ENCODE results near the gene C1QTNF6. TPM values are rescaled to one million over a fixed set of nuclear protein-coding genes. Genes with fewer than 3 reads are reported as not detected.

The C1QTNF6 gene
- polyA plus RNA-seq, 1 of the 3 experiments (the other 2 are of a cell fraction) = 47.7 TPM

- H3K79me2 ChIP-seq (ENCODE audit: insufficient read depth) = no peaks in the 10 kb centered on the region
- H2AFZ ChIP-seq (ENCODE audit: low read depth) = no peak overlapping the region
Measured at GRCh38 chr22:37155971-37156370, 32.1 kb downstream of the C1QTNF6 start.

DNA sequence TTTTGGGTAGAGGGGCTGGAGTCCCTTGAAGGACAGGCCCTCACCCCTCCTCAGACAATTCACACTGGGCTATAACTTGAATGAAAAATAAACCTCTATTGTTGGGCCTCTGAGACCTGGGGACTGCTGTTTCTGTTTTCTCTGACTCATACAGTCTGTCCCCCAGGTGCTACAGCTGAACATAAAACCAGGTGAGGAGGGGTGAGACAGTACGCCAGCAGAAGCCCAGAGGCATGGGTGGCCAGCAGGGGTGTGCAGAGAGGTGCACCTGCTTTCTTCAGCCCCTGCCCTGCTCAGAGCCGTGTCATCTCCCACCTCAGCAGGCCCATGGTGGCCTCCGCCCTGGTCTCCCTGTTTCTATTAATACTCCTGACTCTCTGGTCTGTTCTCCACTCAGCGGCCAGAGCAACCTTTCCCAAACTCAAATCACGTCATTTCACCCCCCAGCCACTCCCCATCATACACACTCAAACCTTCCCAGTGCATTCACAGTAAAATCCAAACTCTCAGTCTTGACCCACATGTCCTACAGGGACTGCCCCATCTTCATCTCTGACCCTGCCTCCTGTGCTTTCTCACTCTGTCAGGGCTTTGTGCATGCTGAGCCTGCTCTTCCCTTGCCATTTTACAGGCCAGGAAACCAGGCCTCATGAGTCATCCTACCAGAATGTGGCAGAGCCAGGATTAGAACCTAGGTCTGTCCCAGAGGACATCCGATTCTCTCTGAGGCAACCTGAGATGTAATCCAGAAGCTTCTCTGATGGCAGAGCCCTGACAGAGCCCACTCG, 32.9 kb downstream of the C1QTNF6 start:
- Histone ChIP-seq H3K27me3 (ENCODE audit: insufficient read depth) (no peaks in the 10 kb centered on the region), H3K9me3 (no peaks in the 10 kb centered on the region), H3K27ac (ENCODE audit: low read depth in 2 of 2, low read length in 1 of 2) (no peak overlapping the region), H3K4me3 (ENCODE audit: low read depth in 2 of 2, low read length in 1 of 2) (no peak overlapping the region), H3K4me2 (no peak overlapping the region), H3K79me2 (ENCODE audit: insufficient read depth) (no peaks in the 10 kb centered on the region), H2AFZ (ENCODE audit: low read depth) (no peak overlapping the region), H3F3A (replicated peaks; ENCODE audit: insufficient read depth) (no peaks in the 10 kb centered on the region), H3K4me1 (ENCODE audit: control insufficient read depth in 1 of 2, insufficient read depth in 2 of 2, low read depth in 1 of 2, low read length in 1 of 2) (no peaks in the 10 kb centered on the region), H4K20me1 (ENCODE audit: insufficient read depth) (no peaks in the 10 kb centered on the region), H3K9ac (no peak overlapping the region), H3K36me3 (replicated peaks in 1 of 2; ENCODE audit: control insufficient read depth in 1 of 2, insufficient read depth in 2 of 2, low read length in 1 of 2) (no peaks in the 10 kb centered on the region), H3K9me2 (no peaks in the 10 kb centered on the region)
- DNase-seq = no peak
- POLR2A ChIA-PET = interaction anchor here (0.6 kb wide), 1 partner anchor 69 kb away, joined by 3 read pairs; no protein-coding TSS in a partner anchor
- 80% methylated on average over 6 of the region's 7 CpGs for WGBS (ENCODE audit: low lambda C conversion rate)
- TF ChIP-seq MAX (IDR thresholded peaks at IDR 0.05; ENCODE audit: low read depth) (no peak), FOXJ3 (CRISPR knock-in tag; IDR thresholded peaks at IDR 0.05) (no peak), YY1 (IDR thresholded peaks at IDR 0.05; ENCODE audit: low read depth) (no peak), CTCF (IDR thresholded peaks at IDR 0.05) (no peak), JUND (IDR thresholded peaks at IDR 0.05) (no peak), RCOR1 (IDR thresholded peaks at IDR 0.05; ENCODE audit: low read length) (no peak), RXRA (IDR thresholded peaks at IDR 0.05; ENCODE audit: borderline replicate concordance, low read depth) (no peak), FOXM1 (IDR thresholded peaks at IDR 0.05; ENCODE audit: low read depth) (no peak), TEAD4 (IDR thresholded peaks at IDR 0.05; ENCODE audit: borderline replicate concordance, insufficient read depth) (no peak), SIN3A (IDR thresholded peaks at IDR 0.05; ENCODE audit: borderline replicate concordance, low read depth, low read length) (no peak), PBX3 (IDR thresholded peaks at IDR 0.05) (no peak), NRF1 (IDR thresholded peaks at IDR 0.05; ENCODE audit: low read depth, low read length) (no peak), SMC3 (IDR thresholded peaks at IDR 0.05; ENCODE audit: low read depth, low read length) (no peak)
- TF ChIP-seq, protein P1, sequence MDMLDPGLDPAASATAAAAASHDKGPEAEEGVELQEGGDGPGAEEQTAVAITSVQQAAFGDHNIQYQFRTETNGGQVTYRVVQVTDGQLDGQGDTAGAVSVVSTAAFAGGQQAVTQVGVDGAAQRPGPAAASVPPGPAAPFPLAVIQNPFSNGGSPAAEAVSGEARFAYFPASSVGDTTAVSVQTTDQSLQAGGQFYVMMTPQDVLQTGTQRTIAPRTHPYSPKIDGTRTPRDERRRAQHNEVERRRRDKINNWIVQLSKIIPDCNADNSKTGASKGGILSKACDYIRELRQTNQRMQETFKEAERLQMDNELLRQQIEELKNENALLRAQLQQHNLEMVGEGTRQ (IDR thresholded peaks at IDR 0.05; ENCODE audit: borderline replicate concordance, low read depth, low read length) = no peak
- TF ChIP-seq, protein P2, sequence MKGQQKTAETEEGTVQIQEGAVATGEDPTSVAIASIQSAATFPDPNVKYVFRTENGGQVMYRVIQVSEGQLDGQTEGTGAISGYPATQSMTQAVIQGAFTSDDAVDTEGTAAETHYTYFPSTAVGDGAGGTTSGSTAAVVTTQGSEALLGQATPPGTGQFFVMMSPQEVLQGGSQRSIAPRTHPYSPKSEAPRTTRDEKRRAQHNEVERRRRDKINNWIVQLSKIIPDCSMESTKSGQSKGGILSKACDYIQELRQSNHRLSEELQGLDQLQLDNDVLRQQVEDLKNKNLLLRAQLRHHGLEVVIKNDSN (IDR thresholded peaks at IDR 0.05; ENCODE audit: borderline replicate concordance, low read depth) = no peak
- CTCF ChIA-PET = no interaction called here

More at GRCh38 chr22:37155971-37156370, 32.1 kb downstream of the C1QTNF6 start:
- H3K27me3 ChIP-seq (ENCODE audit: insufficient read depth) = no peaks in the 10 kb centered on the region
- H3K4me1 ChIP-seq (ENCODE audit: control insufficient read depth in 1 of 2, insufficient read depth in 2 of 2, low read depth in 1 of 2, low read length in 1 of 2) = no peaks in the 10 kb centered on the region
- ChIA-PET CTCF (interaction anchor here (0.7 to 2.5 kb wide), 3 partner anchors 10 to 43 kb away, joined by 3 to 13 read pairs (median 3); no protein-coding TSS in a partner anchor), POLR2A (no interaction called here)
- no peaks in the 10 kb centered on the region for H4K20me1 ChIP-seq (ENCODE audit: insufficient read depth)
- no peaks in the 10 kb centered on the region for H3F3A ChIP-seq (replicated peaks; ENCODE audit: insufficient read depth)
- H3K4me3 ChIP-seq (ENCODE audit: low read depth in 2 of 2, low read length in 1 of 2) = no peak overlapping the region
- no peak overlapping the region for H3K27ac ChIP-seq (ENCODE audit: low read depth in 2 of 2, low read length in 1 of 2)
- H3K9ac ChIP-seq = no peak overlapping the region
- no peaks in the 10 kb centered on the region for H3K9me3 ChIP-seq
- H3K9me2 ChIP-seq = no peaks in the 10 kb centered on the region
- H3K4me2 ChIP-seq = no peak overlapping the region
- no peak for DNase-seq
- 92% methylated on average over 8 of the region's 8 CpGs for WGBS (ENCODE audit: low lambda C conversion rate)
- no peaks in the 10 kb centered on the region for H3K36me3 ChIP-seq (replicated peaks in 1 of 2; ENCODE audit: control insufficient read depth in 1 of 2, insufficient read depth in 2 of 2, low read length in 1 of 2)
- TF ChIP-seq NRF1 (IDR thresholded peaks at IDR 0.05; ENCODE audit: low read depth, low read length) (no peak), TCF12 (IDR thresholded peaks at IDR 0.05) (no peak), MXI1 (IDR thresholded peaks at IDR 0.05; ENCODE audit: low read depth, low read length) (no peak), TAF1 (IDR thresholded peaks at IDR 0.05; ENCODE audit: borderline replicate concordance, low read depth, low read length) (no peak), MEF2A (IDR thresholded peaks at IDR 0.05; ENCODE audit: borderline replicate concordance, low read depth) (no peak), SMC3 (IDR thresholded peaks at IDR 0.05; ENCODE audit: low read depth, low read length) (no peak), CHD2 (IDR thresholded peaks at IDR 0.05; ENCODE audit: low read length, partially characterized antibody) (no peak)
